Peyer's patch (tissue), 4 donors: ENCODE data around the gene PBX1.

Experiments used
- CTCF ChIP-seq, 6 experiments: fragments of 450-650 bp in 4 of 6; fragments of 200-600 bp in 2 of 6; sonication (generic) in 1 of 6; IDR thresholded peaks; one replicate each; pipeline ENCODE4 v1.5.1; 2017 to 2019; ENCODE audit warnings: antibody characterized with exemption in 6 of 6, mild to moderate bottlenecking in 3 of 6, moderate library complexity in 1 of 6
- POLR2A ChIP-seq, 2 donors: fragments of 450-650 bp; IDR thresholded peaks; one replicate each; pipeline ENCODE4 v1.5.1; 2017; ENCODE audit warnings: antibody characterized with exemption in 2 of 2, mild to moderate bottlenecking in 2 of 2, moderate library complexity in 2 of 2

GRCh38 chr1:164823486-164824279 is 264.7 kb downstream of the PBX1 start:
- TF ChIP-seq CTCF (IDR thresholded peaks at IDR 0.05) (no peak), POLR2A (IDR thresholded peaks at IDR 0.05) (no peak)
